ENCODE data around the gene DIAPH2. TPM values are rescaled to one million over a fixed set of nuclear protein-coding genes. Genes with fewer than 3 reads are reported as not detected.

DIAPH2 gene
- total and polyA plus RNA-seq, 4 donors = 3.0 to 19.7 (median 11.3) TPM

GRCh38 chrX:97547877-97548578 is 863.4 kb downstream of the DIAPH2 start:
- Histone ChIP-seq H3K36me3 (ENCODE audit: control insufficient read depth, insufficient read depth, low read length) (no peaks in the 10 kb centered on the region), H3K27me3 (ENCODE audit: control insufficient read depth, insufficient read depth, low read length) (peaks cover 2% of the 10 kb centered on the region), H3K27ac (ENCODE audit: low read depth, low read length) (no peak overlapping the region), H3K9me3 (ENCODE audit: control insufficient read depth, insufficient read depth, low read length) (no peaks in the 10 kb centered on the region), H3K4me1 (ENCODE audit: control insufficient read depth, insufficient read depth, low read length) (no peaks in the 10 kb centered on the region), H3K4me3 (ENCODE audit: low read depth, low read length) (no peak overlapping the region)
- no peak for DNase-seq (ENCODE audit: low read depth in 4 of 6, low spot score in 6 of 6)
- 73% methylated on average over 2 of the region's 3 CpGs for WGBS (ENCODE audit: insufficient coverage)

- DNase-seq (ENCODE audit: low read depth in 4 of 6, low spot score in 6 of 6) = no peak
- Histone ChIP-seq H3K4me3 (ENCODE audit: low read depth, low read length) (no peak overlapping the region), H3K27ac (ENCODE audit: low read depth, low read length) (no peak overlapping the region), H3K9me3 (ENCODE audit: control insufficient read depth, insufficient read depth, low read length) (no peaks in the 10 kb centered on the region), H3K36me3 (ENCODE audit: control insufficient read depth, insufficient read depth, low read length) (no peaks in the 10 kb centered on the region), H3K4me1 (ENCODE audit: control insufficient read depth, insufficient read depth, low read length) (no peaks in the 10 kb centered on the region), H3K27me3 (ENCODE audit: control insufficient read depth, insufficient read depth, low read length) (peaks cover 2% of the 10 kb centered on the region)
- WGBS (ENCODE audit: insufficient coverage) = 93% methylated on average over 2 of the region's 3 CpGs
These were observed 867.2 kb downstream of the DIAPH2 start for GRCh38 chrX:97551821-97552220.

- Histone ChIP-seq H3K27me3 (ENCODE audit: control insufficient read depth, insufficient read depth, low read length) (peaks cover 2% of the 10 kb centered on the region), H3K9me3 (ENCODE audit: control insufficient read depth, insufficient read depth, low read length) (no peaks in the 10 kb centered on the region), H3K36me3 (ENCODE audit: control insufficient read depth, insufficient read depth, low read length) (no peaks in the 10 kb centered on the region), H3K4me1 (ENCODE audit: control insufficient read depth, insufficient read depth, low read length) (no peaks in the 10 kb centered on the region), H3K27ac (ENCODE audit: low read depth, low read length) (no peak overlapping the region), H3K4me3 (ENCODE audit: low read depth, low read length) (no peak overlapping the region)
- WGBS (ENCODE audit: insufficient coverage) = no CpG with 5 or more reads among the region's 2 CpGs
- DNase-seq (ENCODE audit: low read depth in 4 of 6, low spot score in 6 of 6) = no peak
These were observed 869.2 kb downstream of the DIAPH2 start for GRCh38 chrX:97553833-97554232.

DNA sequence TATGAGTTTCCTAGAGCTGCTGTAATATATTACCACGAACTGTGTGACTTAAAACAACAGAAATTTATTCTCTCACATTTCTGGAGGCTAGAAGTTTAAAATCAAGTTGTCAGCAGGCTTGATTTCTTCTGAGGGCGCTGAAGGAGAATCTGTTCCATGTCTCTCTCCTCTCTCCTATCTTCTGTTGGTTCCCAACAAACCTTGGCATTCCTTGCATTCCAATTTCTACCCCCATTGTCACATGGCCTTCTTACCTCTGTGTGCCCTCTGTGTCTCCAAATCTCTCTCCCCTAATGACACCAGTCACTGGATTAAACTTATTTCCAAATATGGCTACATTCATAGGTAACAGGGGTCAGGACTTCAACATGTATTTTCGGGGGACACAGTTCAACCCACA is 871.7 kb downstream of the DIAPH2 start:
- Histone ChIP-seq H3K36me3 (ENCODE audit: control insufficient read depth, insufficient read depth, low read length) (no peaks in the 10 kb centered on the region), H3K4me1 (ENCODE audit: control insufficient read depth, insufficient read depth, low read length) (no peaks in the 10 kb centered on the region), H3K9me3 (ENCODE audit: control insufficient read depth, insufficient read depth, low read length) (no peaks in the 10 kb centered on the region), H3K27ac (ENCODE audit: low read depth, low read length) (no peak overlapping the region), H3K27me3 (ENCODE audit: control insufficient read depth, insufficient read depth, low read length) (no peaks in the 10 kb centered on the region), H3K4me3 (ENCODE audit: low read depth, low read length) (no peak overlapping the region)
- DNase-seq (ENCODE audit: low read depth in 4 of 6, low spot score in 6 of 6) = no peak
- WGBS (ENCODE audit: insufficient coverage) = 82% methylated on average over 1 of the region's 3 CpGs

DNA sequence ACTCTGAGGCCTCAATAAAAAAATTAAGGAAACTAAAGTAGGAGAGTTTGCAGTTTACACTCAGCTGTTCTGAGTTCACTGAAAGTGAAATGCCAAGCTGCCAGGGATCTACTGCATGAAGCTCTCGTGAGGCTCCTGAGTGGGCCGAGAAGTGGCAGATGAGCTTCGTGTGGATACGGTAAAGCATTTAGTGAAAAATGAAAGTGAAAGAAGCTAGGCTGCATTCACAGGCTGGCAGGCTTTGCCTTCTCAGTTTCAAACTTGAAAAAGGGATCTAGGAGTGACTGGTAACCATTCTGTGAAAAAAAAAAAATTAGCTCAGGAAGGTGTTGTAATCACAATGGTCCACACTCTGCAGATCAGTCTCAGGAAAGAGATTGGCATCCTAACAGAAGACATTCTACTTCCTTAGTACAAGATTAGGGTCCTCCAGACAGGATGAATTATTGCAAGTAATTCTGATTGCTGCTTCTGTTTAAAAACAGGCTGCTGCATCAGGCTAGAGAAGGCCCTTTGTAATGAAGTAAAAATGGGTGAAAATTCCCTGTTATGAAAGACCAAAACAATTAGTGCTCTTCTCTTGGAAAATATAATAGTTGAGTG is 879.0 kb downstream of the DIAPH2 start:
- peak in 3 of 6 donors; percentile 6 to 36 (median 19) for DNase-seq (ENCODE audit: low read depth in 4 of 6, low spot score in 6 of 6)
- no peak overlapping the region for H3K4me3 ChIP-seq (ENCODE audit: low read depth, low read length)
- no peaks in the 10 kb centered on the region for H3K9me3 ChIP-seq (ENCODE audit: control insufficient read depth, insufficient read depth, low read length)
- no peaks in the 10 kb centered on the region for H3K4me1 ChIP-seq (ENCODE audit: control insufficient read depth, insufficient read depth, low read length)
- H3K27me3 ChIP-seq (ENCODE audit: control insufficient read depth, insufficient read depth, low read length) = no peaks in the 10 kb centered on the region
- no peak overlapping the region for H3K27ac ChIP-seq (ENCODE audit: low read depth, low read length)
- WGBS (ENCODE audit: insufficient coverage) = 51% methylated on average over 4 of the region's 4 CpGs
- no peaks in the 10 kb centered on the region for H3K36me3 ChIP-seq (ENCODE audit: control insufficient read depth, insufficient read depth, low read length)

DNA sequence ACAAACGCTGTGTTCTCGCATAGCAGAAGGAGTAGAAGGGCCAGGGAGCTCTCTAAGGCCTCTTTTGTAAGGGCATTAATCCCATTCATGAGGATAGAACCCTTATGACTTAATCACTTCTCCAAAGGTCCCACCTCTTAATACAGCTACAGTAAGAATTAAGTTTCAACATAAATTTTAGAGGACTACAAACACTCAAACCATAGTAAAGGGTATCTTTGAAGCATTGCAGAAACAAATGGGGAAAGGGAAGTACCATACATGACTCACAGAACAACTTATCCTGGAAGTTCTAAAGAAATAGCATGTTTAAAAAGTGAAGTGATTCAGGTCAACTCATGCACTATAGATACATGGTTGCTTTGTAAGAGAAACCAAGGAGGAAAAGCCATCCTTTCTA is 879.9 kb downstream of the DIAPH2 start:
- Histone ChIP-seq H3K9me3 (ENCODE audit: control insufficient read depth, insufficient read depth, low read length) (no peaks in the 10 kb centered on the region), H3K4me3 (ENCODE audit: low read depth, low read length) (no peak overlapping the region), H3K36me3 (ENCODE audit: control insufficient read depth, insufficient read depth, low read length) (no peaks in the 10 kb centered on the region), H3K27ac (ENCODE audit: low read depth, low read length) (no peak overlapping the region), H3K27me3 (ENCODE audit: control insufficient read depth, insufficient read depth, low read length) (no peaks in the 10 kb centered on the region), H3K4me1 (ENCODE audit: control insufficient read depth, insufficient read depth, low read length) (no peaks in the 10 kb centered on the region)
- DNase-seq (ENCODE audit: low read depth in 4 of 6, low spot score in 6 of 6) = no peak
- WGBS (ENCODE audit: insufficient coverage) = no CpG with 5 or more reads among the region's 2 CpGs

- WGBS (ENCODE audit: insufficient coverage) = 75% methylated on average over 2 of the region's 5 CpGs
- no peak overlapping the region for H3K4me3 ChIP-seq (ENCODE audit: low read depth, low read length)
- H3K4me1 ChIP-seq (ENCODE audit: control insufficient read depth, insufficient read depth, low read length) = no peaks in the 10 kb centered on the region
- H3K27ac ChIP-seq (ENCODE audit: low read depth, low read length) = no peak overlapping the region
- H3K9me3 ChIP-seq (ENCODE audit: control insufficient read depth, insufficient read depth, low read length) = no peaks in the 10 kb centered on the region
- DNase-seq (ENCODE audit: low read depth in 4 of 6, low spot score in 6 of 6) = no peak
- no peaks in the 10 kb centered on the region for H3K36me3 ChIP-seq (ENCODE audit: control insufficient read depth, insufficient read depth, low read length)
- H3K27me3 ChIP-seq (ENCODE audit: control insufficient read depth, insufficient read depth, low read length) = peaks cover 3% of the 10 kb centered on the region
These were observed 902.5 kb downstream of the DIAPH2 start for GRCh38 chrX:97587171-97587570.

GRCh38 chrX:97594646-97595224 is 910.1 kb downstream of the DIAPH2 start:
- peaks cover 5% of the 10 kb centered on the region for H3K27me3 ChIP-seq (ENCODE audit: control insufficient read depth, insufficient read depth, low read length)
- H3K4me1 ChIP-seq (ENCODE audit: control insufficient read depth, insufficient read depth, low read length) = no peaks in the 10 kb centered on the region
- no CpG with 5 or more reads among the region's 7 CpGs for WGBS (ENCODE audit: insufficient coverage)
- no peaks in the 10 kb centered on the region for H3K36me3 ChIP-seq (ENCODE audit: control insufficient read depth, insufficient read depth, low read length)
- H3K27ac ChIP-seq (ENCODE audit: low read depth, low read length) = no peak overlapping the region
- H3K9me3 ChIP-seq (ENCODE audit: control insufficient read depth, insufficient read depth, low read length) = no peaks in the 10 kb centered on the region
- no peak overlapping the region for H3K4me3 ChIP-seq (ENCODE audit: low read depth, low read length)
- DNase-seq (ENCODE audit: low read depth in 4 of 6, low spot score in 6 of 6) = no peak

DNA sequence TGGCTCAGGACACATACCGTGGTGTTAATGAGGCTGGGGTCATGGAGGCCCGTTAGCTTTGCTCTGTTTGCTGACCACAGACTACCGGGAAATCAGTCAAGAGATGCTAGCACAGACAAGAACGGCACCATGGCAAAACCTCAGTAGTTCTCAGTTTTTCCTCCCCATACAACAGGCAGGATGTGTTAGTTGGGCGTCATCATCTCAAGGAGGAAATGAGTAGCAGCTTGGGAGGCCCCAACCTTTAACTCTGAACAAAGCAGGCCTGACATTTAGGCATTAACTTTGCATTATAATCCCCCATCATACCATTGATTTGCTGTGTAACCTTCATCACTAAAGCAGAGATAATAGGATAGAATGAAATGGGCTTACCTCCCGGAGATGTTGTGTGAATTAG is 913.3 kb downstream of the DIAPH2 start:
- peaks cover 2% of the 10 kb centered on the region for H3K27me3 ChIP-seq (ENCODE audit: control insufficient read depth, insufficient read depth, low read length)
- no peak overlapping the region for H3K4me3 ChIP-seq (ENCODE audit: low read depth, low read length)
- peak in 1 of 6 donors; percentile 19 for DNase-seq (ENCODE audit: low read depth in 4 of 6, low spot score in 6 of 6)
- H3K4me1 ChIP-seq (ENCODE audit: control insufficient read depth, insufficient read depth, low read length) = no peaks in the 10 kb centered on the region
- no peaks in the 10 kb centered on the region for H3K9me3 ChIP-seq (ENCODE audit: control insufficient read depth, insufficient read depth, low read length)
- no peaks in the 10 kb centered on the region for H3K36me3 ChIP-seq (ENCODE audit: control insufficient read depth, insufficient read depth, low read length)
- H3K27ac ChIP-seq (ENCODE audit: low read depth, low read length) = no peak overlapping the region
- 40% methylated on average over 1 of the region's 6 CpGs for WGBS (ENCODE audit: insufficient coverage)

All from spinal cord (tissue), 10 donors.